Upper lobe of left lung (tissue), 4 donors: ENCODE results near the gene PRKAG2.

Experiments
- EP300 ChIP-seq, 4 donors: sonication (generic); formaldehyde crosslinking; IDR thresholded peaks; one replicate each; pipeline ENCODE4 v1.5.1; 2017; ENCODE audit warnings: antibody characterized with exemption in 4 of 4, control low read depth in 2 of 4
- TF ChIP-seq, protein P1 (sequence below), 6 experiments: fragments of 450-650 bp in 4 of 6; fragments of 200-600 bp in 2 of 6; sonication (generic) in 2 of 6; IDR thresholded peaks; one replicate each; pipeline ENCODE4 v1.5.1; 2016 to 2019; ENCODE audit warnings: antibody characterized with exemption in 6 of 6

DNA sequence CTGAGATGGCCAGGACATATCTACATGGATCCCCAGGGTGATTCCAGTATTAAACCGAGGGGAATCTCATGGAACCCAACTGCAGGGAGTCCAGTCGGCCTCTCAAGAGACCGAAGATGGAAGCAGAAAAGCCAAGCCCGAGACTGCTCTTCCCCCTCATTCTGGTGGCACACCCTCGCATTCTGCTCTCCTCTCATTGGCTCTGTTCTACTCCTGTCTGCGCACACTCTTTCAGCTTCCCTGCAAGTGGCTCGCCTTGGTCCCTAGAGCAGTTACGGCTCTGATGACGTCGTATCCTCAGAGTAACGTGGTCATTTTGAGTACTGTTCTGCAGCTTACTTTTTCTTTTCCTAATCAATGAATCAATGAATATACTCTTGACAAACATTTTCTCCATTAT, 284.6 kb downstream of the PRKAG2 start:
- TF ChIP-seq, protein P1, sequence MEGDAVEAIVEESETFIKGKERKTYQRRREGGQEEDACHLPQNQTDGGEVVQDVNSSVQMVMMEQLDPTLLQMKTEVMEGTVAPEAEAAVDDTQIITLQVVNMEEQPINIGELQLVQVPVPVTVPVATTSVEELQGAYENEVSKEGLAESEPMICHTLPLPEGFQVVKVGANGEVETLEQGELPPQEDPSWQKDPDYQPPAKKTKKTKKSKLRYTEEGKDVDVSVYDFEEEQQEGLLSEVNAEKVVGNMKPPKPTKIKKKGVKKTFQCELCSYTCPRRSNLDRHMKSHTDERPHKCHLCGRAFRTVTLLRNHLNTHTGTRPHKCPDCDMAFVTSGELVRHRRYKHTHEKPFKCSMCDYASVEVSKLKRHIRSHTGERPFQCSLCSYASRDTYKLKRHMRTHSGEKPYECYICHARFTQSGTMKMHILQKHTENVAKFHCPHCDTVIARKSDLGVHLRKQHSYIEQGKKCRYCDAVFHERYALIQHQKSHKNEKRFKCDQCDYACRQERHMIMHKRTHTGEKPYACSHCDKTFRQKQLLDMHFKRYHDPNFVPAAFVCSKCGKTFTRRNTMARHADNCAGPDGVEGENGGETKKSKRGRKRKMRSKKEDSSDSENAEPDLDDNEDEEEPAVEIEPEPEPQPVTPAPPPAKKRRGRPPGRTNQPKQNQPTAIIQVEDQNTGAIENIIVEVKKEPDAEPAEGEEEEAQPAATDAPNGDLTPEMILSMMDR (IDR thresholded peaks at IDR 0.05): no peak
- TF ChIP-seq EP300 (IDR thresholded peaks at IDR 0.05): no peak
